ENCODE results near the gene PRDM11.

The PRDM11 gene

DNA sequence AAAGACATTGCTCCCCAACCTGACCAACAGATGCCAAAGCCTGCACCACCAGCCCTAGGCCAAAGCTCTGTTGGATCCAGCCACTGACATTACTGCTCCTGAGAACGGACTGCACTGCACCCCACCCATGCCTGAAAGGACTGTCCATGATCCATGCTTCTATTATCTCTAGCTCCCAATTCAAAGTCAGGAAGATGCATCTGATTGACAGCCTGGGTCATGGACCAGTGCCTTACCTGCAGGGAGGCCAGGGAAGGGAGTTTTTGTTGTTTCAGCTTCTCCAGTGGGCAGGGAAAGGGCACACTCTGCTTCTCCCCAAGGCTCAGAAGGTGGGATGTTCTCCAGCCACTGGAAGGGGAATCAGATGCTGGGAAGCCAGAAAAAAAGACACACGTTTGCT is 4.8 kb upstream of the PRDM11 start:
- no peak for DNase-seq (ENCODE audit: low read depth)

DNA sequence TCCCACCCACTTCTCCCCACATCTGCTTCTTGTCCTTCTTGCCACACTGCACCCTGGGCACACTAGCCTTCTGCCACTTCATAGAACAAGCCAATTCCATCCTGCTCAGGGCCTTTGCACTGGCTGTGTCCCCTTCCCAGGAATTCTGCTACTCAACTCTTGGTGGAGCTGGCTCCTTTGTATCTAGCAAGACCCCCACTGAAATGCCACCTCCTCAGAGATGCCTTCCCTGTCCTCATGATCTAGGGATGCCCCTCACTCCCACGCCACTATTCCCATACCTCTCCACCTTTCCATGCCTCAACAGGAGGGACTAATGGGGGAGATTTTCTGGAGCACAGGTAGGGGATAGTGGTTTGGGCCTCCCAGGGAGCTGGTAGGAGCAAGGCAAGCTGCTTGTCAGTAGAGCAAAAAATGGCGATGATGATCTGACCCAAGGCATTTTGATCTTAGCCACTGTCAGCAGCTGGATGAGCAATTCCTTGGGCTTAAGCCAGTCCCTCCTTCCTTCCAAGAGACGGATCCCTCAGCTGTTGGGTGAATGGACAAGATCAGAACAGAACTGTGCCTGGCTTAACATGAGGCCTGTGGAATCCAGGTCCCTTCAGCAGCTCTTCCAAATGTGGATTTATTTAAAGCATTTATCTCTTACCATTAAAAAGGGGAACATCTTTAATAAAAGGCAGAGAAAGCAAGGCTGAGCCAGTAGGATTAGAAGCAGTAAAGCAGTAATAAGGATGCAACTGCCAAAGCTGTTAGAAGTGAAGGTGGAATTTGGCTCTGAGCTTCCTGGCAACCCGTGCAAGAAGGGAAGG is 4.0 kb upstream of the PRDM11 start:
- no peak for DNase-seq (ENCODE audit: low read depth)

DNA sequence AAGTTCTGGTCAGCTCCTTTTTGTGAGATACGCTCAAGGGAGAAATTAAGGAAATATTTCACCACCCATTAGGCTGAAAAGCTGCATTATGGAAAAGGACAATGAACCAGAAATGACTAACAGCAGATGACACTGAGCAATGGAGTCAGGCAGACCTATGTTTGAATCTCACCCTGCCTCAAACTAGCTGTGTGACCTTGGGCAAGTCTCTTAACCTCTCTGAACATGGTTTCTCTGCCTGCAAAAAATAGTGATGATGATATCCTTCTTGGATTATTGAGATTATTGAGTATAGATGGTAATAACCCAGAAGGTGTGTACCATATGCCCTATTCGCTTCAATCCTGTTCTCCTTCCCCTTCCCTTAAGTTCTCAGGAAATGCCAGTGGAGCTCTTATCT is 2.9 kb upstream of the PRDM11 start:
- no peak for DNase-seq (ENCODE audit: low read depth)

DNA sequence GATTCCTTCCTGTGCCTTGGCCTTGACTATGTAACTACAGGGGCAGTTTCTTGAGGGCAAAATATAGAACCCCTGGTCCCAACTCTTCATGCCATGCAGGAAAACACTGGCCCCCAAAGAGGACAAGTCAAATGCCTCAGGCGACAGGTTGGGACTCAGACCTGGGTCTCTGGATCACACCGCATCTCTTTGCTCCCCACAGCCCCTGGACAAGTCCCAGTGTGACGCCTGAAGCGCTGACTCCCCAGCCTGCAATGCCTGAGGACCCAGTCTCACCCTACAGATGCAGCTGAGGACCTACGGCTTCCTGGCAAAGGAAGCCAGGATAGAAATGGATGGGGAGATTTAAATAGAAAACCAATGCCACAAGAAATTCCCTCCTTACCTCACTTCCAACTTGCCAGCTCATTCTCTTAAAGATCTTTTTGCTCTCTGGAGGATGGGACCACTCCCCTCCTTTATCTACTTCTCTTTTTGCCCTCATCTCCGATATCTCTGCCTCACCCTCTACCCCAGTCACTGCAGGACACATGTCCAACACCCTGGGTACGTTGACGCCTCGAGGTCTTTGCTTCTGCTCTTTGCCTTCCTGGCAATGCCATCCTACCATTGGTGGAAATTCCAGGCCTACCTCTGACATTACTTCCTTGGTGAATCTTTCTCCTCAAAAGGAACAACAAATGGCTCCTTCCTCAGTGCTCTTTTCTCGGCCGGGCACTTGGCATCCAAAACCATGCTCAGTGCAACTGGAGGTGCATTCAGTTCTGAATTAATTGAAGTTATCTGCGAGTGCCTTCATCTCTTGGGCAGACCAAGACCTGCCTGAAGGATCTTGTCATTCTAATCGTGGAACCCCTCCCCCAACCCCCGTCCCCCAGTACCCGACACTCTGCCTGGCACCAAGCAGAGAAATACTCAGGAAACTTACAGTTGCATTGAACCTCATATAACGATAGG is 2.0 kb upstream of the PRDM11 start:
- no peak for DNase-seq (ENCODE audit: low read depth)

GRCh38 chr11:45145083-45145378 is 1.4 kb upstream of the PRDM11 start:
- no peak for DNase-seq (ENCODE audit: low read depth)

- DNase-seq (ENCODE audit: low read depth): no peak
Observed at GRCh38 chr11:45145379-45146071, 914 bp upstream of the PRDM11 start.

GRCh38 chr11:45147017-45147728 is 734 bp downstream of the PRDM11 start:
- DNase-seq (ENCODE audit: low read depth): peak; percentile 71

DNA sequence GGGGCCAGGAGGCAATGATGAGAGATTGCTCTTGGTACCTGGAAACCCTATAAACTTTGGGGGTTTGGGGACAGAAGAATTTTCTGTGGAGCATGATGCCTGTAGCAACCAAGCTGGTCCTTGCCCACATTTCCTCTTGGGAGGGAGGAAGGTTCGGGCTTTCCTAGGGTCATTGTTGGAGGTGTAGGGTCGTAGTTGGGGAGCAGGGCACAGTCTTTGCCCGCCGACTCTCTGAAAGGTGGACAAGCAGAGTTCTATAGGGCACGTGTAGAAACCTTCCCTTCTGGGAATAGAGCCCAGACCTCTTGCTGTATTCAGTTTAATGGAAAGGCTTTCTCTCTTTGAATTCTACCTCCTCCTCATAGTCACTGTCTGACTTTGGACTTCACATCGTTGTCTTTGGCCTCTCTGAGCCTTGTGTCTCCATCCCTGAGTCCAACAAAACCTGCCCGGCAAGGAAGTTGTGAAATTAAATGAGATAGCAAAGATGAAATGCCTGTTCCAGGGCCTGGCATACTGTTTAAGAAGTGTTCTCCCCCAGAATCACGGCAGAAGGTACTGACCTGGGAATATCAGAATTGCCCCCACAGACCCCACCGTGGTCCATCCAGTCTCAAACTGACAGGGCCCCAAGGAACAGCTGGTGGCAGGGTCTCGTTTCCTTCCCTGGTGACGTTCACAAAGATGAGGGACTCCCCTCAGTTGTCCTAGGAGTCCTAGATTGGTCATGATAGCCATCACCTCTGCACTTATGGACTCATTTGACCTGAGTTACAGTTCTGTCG is 1.6 kb downstream of the PRDM11 start:
- no peak for DNase-seq (ENCODE audit: low read depth)

DNA sequence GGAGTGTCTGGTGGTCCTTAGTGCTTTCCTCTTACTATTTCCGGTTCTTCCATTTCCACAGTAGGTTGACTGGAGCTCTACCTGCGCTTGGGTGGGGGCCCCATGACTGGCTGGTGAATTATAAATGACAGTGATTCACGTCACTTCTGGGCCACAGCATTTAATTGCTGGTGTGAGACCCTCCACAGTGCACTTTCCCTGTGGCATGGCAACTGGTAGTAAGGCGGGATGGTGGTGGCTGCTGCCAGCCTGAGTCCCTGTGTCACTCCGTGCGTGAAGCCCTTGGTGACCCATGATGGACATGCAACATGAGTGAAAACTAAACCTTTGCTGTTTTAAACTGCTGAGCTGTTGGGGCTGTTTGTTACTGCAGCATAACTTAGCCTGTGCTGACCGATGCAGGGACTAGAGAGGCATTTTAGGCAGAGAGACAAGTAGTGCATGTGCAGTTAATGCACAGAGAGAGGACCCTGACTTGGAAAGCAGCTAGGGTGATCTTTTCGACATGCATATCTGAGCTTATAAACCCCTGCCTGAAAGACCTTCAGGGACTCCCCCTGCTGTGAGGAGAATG is 3.1 kb downstream of the PRDM11 start:
- DNase-seq (ENCODE audit: low read depth): no peak

DNA sequence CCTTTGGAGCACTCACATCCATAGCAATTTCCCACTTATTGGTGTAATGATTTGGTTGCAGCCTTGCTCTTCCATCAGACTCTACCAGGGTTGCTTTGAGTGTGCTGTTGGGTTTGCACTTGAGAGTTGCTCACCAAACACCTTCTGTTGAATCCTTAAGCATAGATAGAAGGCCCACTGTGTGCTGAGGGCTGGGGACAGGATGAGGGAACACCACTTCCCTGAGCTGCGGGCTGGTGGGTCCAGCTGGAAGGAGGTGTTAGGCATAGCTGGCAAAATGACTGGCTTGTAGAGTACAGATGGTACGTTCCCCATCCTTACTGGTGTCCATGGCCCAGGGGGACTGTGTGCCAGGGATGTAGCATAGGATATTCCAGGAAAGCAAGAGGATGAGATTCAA is 3.9 kb downstream of the PRDM11 start:
- DNase-seq (ENCODE audit: low read depth): no peak

- DNase-seq (ENCODE audit: low read depth): no peak
Observed at GRCh38 chr11:45150943-45151342, 4.5 kb downstream of the PRDM11 start.

DNA sequence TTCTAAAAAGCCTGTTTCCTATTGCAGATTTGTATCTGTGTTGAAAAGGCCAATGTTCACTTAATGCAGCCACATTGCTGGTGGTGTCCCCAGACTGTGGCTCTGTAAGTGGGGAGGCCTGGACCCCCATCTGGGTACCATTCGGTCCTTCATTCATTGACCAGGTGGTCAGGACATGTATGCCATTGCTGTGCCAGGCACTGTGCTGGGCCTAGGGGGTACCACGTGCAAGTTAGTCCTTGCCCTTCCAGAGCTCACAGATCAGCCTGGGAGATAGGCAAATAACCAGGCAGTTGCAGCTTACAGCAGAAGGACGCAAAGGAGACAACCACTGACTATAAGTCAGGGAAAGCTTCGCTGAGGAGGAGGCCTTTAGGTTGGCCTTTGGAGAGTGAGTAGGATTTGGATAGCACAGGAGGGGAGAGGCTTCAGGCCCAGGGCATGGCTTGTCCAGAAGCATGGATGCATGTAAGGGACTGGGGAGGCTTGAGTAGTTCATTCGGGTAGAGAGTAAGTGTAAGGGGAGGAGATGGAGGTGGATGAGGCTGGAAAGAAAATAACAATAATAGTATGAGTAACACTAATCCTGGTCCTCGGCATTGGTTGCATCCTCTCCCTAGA is 5.0 kb downstream of the PRDM11 start:
- DNase-seq (ENCODE audit: low read depth): no peak

DNA sequence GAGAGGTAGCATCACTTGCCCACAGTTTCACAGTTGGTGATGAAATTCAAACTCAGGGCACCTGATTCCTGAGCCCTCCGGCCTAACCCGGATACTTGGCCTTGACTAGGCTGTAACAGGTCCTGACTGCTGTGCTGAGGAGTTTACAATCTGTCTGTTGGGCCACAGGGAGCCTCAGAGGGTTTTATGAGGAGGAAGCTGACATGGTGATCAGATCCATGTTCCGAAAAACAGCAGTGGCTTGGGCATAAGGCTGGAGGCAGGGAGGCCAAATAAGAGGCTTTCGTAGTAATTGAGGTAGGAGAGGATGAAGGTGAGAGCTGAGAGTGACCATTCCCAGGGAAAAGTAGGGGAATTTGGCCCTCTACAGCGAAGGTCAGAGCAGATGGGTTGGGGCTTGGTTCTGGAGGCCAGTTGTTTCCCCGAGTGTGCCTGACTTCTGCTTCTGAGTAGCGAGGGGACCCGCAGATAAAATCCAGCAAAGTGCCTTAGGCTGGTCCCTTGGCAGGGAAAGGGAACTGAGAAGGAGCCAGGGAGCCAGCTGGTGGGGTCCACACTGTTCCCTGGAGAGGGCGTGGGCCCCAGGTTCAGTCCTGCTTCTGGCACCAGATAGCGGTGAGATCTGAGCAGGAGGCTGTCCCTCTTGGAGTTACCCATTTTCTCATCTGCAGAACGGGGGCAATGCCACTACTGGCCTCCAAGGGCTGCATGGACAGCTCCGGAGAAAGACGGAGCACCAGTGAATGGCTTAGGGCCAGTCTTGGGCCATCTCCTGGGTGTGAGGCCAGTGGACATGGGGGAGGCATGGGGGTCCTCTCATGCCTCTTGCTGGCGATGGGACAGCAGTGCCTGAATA is 6.5 kb downstream of the PRDM11 start:
- DNase-seq (ENCODE audit: low read depth): no peak

DNA sequence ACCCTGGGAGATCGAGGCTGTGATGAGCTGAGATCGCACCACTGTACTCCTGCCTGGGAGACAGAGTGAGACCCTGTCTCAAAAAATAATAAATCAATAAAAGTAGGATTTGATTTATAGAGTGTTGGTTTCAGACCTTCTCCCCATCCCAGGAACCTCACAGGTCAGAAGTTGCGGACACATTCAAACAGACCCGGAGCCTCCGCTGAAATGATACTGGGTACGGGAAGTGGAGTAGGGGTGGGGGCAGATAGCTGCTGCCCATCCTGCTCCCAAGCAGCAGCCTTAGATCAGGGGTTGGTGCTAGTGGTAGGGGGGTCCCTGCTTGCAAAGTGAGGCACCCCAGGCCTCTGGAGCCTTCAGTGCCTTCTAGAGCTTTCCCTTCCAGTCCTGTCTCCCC is 7.8 kb downstream of the PRDM11 start:
- DNase-seq (ENCODE audit: low read depth): no peak

DNA sequence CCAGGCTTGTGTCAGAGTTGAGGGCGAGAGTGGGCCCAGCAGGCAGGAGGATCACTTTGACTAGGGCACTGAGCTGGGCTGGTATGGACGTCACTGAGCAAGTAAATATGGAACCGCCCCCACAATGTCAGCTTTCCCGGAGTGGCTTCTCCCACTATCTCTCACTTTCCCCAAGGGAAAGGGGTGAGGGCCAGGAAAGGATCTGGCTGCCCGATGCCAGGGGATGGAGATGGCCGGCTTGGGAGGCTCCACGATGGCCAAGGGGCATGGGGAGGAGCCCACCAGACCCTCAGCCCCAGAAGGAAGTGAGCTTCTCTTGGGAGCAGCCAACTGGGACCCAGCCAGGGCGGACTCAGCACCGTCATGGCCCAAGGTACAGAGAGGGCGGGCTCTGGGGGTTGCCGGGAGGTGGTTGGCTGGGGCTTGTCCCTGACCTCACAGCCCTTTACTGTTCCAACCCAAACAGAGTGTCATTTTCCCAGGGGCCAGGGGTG is 8.7 kb downstream of the PRDM11 start:
- no peak for DNase-seq (ENCODE audit: low read depth)

DNA sequence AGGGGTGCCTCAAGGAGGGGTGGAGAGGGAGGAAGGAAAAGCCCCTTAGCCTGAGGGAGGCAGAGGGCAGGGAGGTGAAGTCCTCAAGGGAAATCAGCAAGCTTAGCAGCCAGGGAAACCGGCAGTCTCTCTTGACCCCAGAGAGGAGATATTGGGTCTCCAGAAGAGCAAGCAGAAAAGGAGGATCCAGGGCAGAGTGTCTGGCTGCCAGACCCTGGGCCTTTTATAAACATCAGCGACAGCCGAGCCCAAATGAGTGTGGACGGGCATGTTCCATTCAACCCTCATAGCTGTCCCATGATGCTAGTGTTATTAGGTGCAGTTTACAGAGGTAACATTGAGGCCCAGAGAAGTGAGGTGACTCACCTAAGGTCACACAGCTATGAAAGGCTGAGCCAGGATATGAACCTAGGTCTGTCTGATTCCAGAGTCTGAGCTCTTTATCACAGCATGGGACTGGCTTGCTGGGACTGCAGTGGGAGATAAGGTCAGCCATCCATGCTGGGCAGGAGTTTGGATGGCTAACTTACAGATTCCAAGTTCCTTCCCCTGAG is 9.3 kb downstream of the PRDM11 start:
- DNase-seq (ENCODE audit: low read depth): no peak

DNA sequence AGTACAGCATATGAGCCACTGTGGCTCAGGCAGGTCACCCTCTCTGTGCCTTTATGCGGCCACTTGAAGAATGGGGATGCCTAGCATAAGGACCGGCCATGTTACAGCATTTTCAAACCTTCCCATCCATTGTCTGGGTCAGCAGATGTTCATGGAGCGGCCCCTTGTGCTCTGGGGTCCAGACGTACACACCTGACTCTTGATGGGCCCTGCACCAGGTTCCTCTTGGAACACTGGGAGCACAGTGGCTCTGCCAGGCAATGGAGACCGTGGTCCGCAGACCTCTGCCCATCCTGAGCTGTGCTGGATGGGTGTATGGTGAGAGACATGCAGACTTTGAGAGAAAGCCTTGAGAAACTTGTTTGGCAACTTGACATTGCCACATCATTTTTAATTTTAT is 9.8 kb downstream of the PRDM11 start:
- DNase-seq (ENCODE audit: low read depth): no peak

DNA sequence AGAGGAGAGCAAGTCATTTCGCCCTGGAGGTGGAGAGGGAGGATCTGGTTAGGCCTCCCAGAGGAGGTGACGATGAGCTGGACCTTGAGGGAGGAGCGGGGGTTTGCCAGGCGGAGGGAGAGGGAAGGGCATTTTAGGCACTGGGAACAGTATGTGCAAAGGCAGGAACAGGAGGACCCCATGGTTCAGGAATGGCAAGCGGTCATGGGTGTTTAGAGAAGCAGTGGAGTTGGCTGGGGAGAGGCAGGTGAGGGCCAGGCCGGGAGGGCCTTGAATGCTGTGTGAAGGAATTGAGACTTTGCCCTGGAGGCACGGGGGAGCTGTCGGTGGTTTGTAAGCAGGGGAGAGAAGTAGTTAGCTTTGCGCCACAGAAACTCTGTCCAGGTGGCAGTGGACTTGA is 10.3 kb downstream of the PRDM11 start:
- no peak for DNase-seq (ENCODE audit: low read depth)

Measured in HS-27A (cell line).